AG09309 (cell line): ENCODE data around the gene IL1RN.

Source experiments
- DNase-seq: peaks from one replicate; pipeline ENCODE4 v3.0.0-alpha.2; 2010; ENCODE audit warnings: low read depth
- H3K4me3 ChIP-seq: 2 replicates; pipeline ENCODE4 v1.5.1; 2011; ENCODE audit warnings: mild to moderate bottlenecking, low read depth, low read length, moderate library complexity; ENCODE audit not compliant: control insufficient read depth
- CTCF ChIP-seq: IDR thresholded peaks from 2 replicates; pipeline ENCODE4 v1.5.1; 2011; ENCODE audit warnings: mild to moderate bottlenecking, low read depth, low read length, inconsistent platforms; ENCODE audit not compliant: insufficient read depth, control insufficient read depth; ENCODE audit errors: missing control alignments

The IL1RN gene

GRCh38 chr2:113178891-113179290, 51.5 kb downstream of the IL1RN start:
- no peak for DNase-seq
- no peak overlapping the region for H3K4me3 ChIP-seq
- TF ChIP-seq CTCF, result no peak

GRCh38 chr2:113179446-113180045, 52.1 kb downstream of the IL1RN start:
- H3K4me3 ChIP-seq, result no peak overlapping the region
- TF ChIP-seq CTCF, result no peak
- DNase-seq, result no peak

- DNase-seq, result no peak
- H3K4me3 ChIP-seq, result no peak overlapping the region
- TF ChIP-seq CTCF, result no peak
These were observed 52.9 kb downstream of the IL1RN start for GRCh38 chr2:113180131-113180946.

- no peak overlapping the region for H3K4me3 ChIP-seq
These were observed 54.1 kb downstream of the IL1RN start for GRCh38 chr2:113181258-113182051.

GRCh38 chr2:113182471-113183260, 55.3 kb downstream of the IL1RN start:
- TF ChIP-seq CTCF, result no peak
- H3K4me3 ChIP-seq, result no peak overlapping the region
- DNase-seq, result no peak

More at GRCh38 chr2:113181258-113182051, 54.1 kb downstream of the IL1RN start:
- TF ChIP-seq CTCF, result no peak
- no peak for DNase-seq

- no peak for DNase-seq
- no peak for TF ChIP-seq CTCF
- H3K4me3 ChIP-seq, result no peak overlapping the region
These were observed 55.9 kb downstream of the IL1RN start for GRCh38 chr2:113183264-113183663.
